K562 (cell line): ENCODE data around the gene ANKRD45. TPM values are rescaled to one million over a fixed set of nuclear protein-coding genes. Genes with fewer than 3 reads are reported as not detected.

Experiments used
- ATAC-seq: fragments of 200-7000 bp; cut with Tn5 transposase; 3 replicates; pipeline ENCODE4 v1.9.1; 2020; ENCODE audit warnings: moderate library complexity
- BruUV-seq: library from RNA; stranded (reverse); fragments of 400-500 nt; replicated peaks from 2 replicates; lab custom pipeline; 2021; lab: Mats Ljungman, UMichigan
- CTCF ChIA-PET: fragments of 300-600 bp; formaldehyde crosslinking; extraction: SDS; loops from one replicate; lab custom pipeline; 2021; ENCODE audit warnings: low intra/inter-chr PET ratio; lab: Yijun Ruan, JAX
- POLR2A ChIA-PET: fragments of 300-600, 350-650 bp; sonication (Branson Sonifier 250); formaldehyde crosslinking; extraction: SDS; loops from one replicate; lab custom pipeline; 2021; ENCODE audit warnings: antibody characterized with exemption, inconsistent platforms; lab: Yijun Ruan, JAX
- DNase-seq, 4 experiments: peaks; one replicate each; pipeline versions ENCODE4 v3.0.0 to v3.0.0-alpha.2; 2011 to 2018; ENCODE audit warnings: low spot score in 3 of 4, mixed read lengths in 3 of 4; ENCODE audit errors: extremely low read depth in 1 of 4
- FAIRE-seq: peaks from 2 replicates; lab custom pipeline; 2011; peaks lifted over from hg19 to GRCh38; lab: Jason Lieb, UNC
- H2AFZ ChIP-seq: 2 replicates; pipeline ENCODE4 v1.6.0; 2011; ENCODE audit warnings: low read depth, low read length, control low read depth, inconsistent platforms
- H3K27ac ChIP-seq: fragments of 200-600 bp; 3 replicates; pipeline ENCODE4 v1.8.0; 2011; ENCODE audit warnings: low read depth, mild to moderate bottlenecking, control low read depth, inconsistent platforms, low read length, moderate library complexity, mixed read lengths; ENCODE audit errors: extremely low read depth
- H3K27me3 ChIP-seq, 2 experiments: fragments of 300-600 bp in 1 of 2; 2 replicates in 1 of 2; 3 replicates in 1 of 2; pipeline versions ENCODE4 v1.6.0 to v1.8.0; 2011; ENCODE audit warnings: inconsistent platforms in 2 of 2, low read length in 2 of 2, mild to moderate bottlenecking in 1 of 2, mixed read lengths in 1 of 2, moderate library complexity in 1 of 2; ENCODE audit not compliant: control insufficient read depth in 2 of 2, insufficient read depth in 2 of 2
- H3K36me3 ChIP-seq: fragments of 300-600 bp; 3 replicates; pipeline ENCODE4 v1.8.0; 2011; ENCODE audit warnings: mild to moderate bottlenecking, low read length, inconsistent platforms; ENCODE audit not compliant: control insufficient read depth, insufficient read depth
- H3K4me1 ChIP-seq, 2 experiments: fragments of 200-600 bp in 1 of 2; replicated peaks in 1 of 2; 2 replicates in 1 of 2; 3 replicates in 1 of 2; pipeline versions ENCODE4 v1.5.1 to v1.8.0; 2011; ENCODE audit warnings: inconsistent platforms in 2 of 2, low read length in 2 of 2, mild to moderate bottlenecking in 1 of 2, mixed read lengths in 1 of 2, moderate library complexity in 1 of 2; ENCODE audit not compliant: control insufficient read depth in 2 of 2, insufficient read depth in 2 of 2
- H3K4me2 ChIP-seq: 2 replicates; pipeline ENCODE4 v1.6.1; 2011; ENCODE audit warnings: low read length, control low read depth, inconsistent platforms, mixed read lengths; ENCODE audit not compliant: insufficient read depth
- H3K4me3 ChIP-seq: fragments of 200-600 bp; sonication (generic), shearing (Covaris generic); 2 replicates; pipeline ENCODE4 v1.5.1; 2016; ENCODE audit warnings: control low read depth, inconsistent platforms
- H3K79me2 ChIP-seq: fragments of 200-600 bp; 3 replicates; pipeline ENCODE4 v1.8.0; 2011; ENCODE audit warnings: low read length, inconsistent platforms; ENCODE audit not compliant: control insufficient read depth, insufficient read depth
- H3K9ac ChIP-seq, 2 experiments: 2 replicates each; pipeline versions ENCODE4 v1.6.0 to v1.6.1; 2011; ENCODE audit warnings: low read depth in 2 of 2, low read length in 2 of 2, control low read depth in 1 of 2, inconsistent platforms in 1 of 2, mild to moderate bottlenecking in 1 of 2, mixed read lengths in 1 of 2; ENCODE audit not compliant: insufficient read depth in 1 of 2
- H3K9me1 ChIP-seq: one replicate; pipeline ENCODE4 v1.6.0; 2011; ENCODE audit warnings: inconsistent platforms, mild to moderate bottlenecking, low read length, moderate library complexity; ENCODE audit not compliant: control insufficient read depth, insufficient read depth
- H3K9me3 ChIP-seq: replicated peaks from 2 replicates; pipeline ENCODE4 v1.5.1; 2011; ENCODE audit warnings: low read depth, low read length, inconsistent platforms; ENCODE audit not compliant: control insufficient read depth, insufficient read depth
- H4K20me1 ChIP-seq: replicated peaks from 2 replicates; pipeline ENCODE4 v1.6.1; 2011; ENCODE audit warnings: low read length, inconsistent platforms, mixed read lengths; ENCODE audit not compliant: control insufficient read depth, insufficient read depth
- ATF7 ChIP-seq: fragments of 450-650 bp; IDR thresholded peaks from 2 replicates; pipeline ENCODE4 v1.7.1; 2014; ENCODE audit warnings: mild to moderate bottlenecking, moderate library complexity
- CSDE1 ChIP-seq, 2 experiments: fragments of 450-650 bp; IDR thresholded peaks; 2 replicates each; pipeline ENCODE4 v1.6.1; 2016; ENCODE audit warnings: mild to moderate bottlenecking in 1 of 2
- GABPA ChIP-seq: fragments of 200-800 bp; sonication (Bioruptor generic); conservative IDR thresholded peaks from 2 replicates; pipeline ENCODE4 v1.6.1; 2016; ENCODE audit warnings: low read depth, missing genetic modification characterization, missing compliant biosample characterization
- ZNF512 ChIP-seq: IDR thresholded peaks from 2 replicates; pipeline ENCODE4 v1.6.1; 2016; ENCODE audit warnings: missing genetic modification characterization, missing compliant biosample characterization
- WGBS: fragments of 100-300 bp; shearing (Covaris generic); methylation state at CpG from one replicate; pipeline ENCODE4 v1.1.6; 2016; ENCODE audit warnings: low coverage, mixed read lengths; ENCODE audit not compliant: insufficient coverage; ENCODE audit errors: missing lambda C conversion rate; 5-methylcytosine and 5-hydroxymethylcytosine counted together
- in situ Hi-C: fragments of 300-500 bp; cut with MboI; formaldehyde crosslinking; loops from 4 replicates; pipeline ENCODE4 v1.15.0; 2018; ENCODE audit warnings: inconsistent platforms, mixed read lengths
- intact Hi-C: fragments of 100-400 bp; cut with micrococcal nuclease; formaldehyde crosslinking; loops from 2 replicates; pipeline ENCODE4 v1.14.2; 2022
- polyA plus RNA-seq, 8 experiments: library from polyadenylated mRNA; depleted of rRNA in 4 of 8; stranded (reverse) in 5 of 8; unstranded in 3 of 8; fragments of >200 nt; fragmentation: Nextera tagmentation in 2 of 8; fragmentation: Illumina TruSeq in 1 of 8; extraction: Ambion mirVana in 2 of 8; extraction: Trizol in 1 of 8; gene quantifications; 2 replicates each; pipeline versions ENCODE4 v1.2.1 to v1.2.3, GENCODE V29; 2011 to 2014; ENCODE audit warnings: inconsistent platforms in 1 of 8, missing spikeins in 1 of 8
- total RNA-seq, 7 experiments: library from RNA; depleted of rRNA in 6 of 7; stranded (reverse); fragments of >200 nt in 6 of 7; fragmentation: Illumina TruSeq in 2 of 7; extraction: Trizol in 2 of 7; gene quantifications; 2 replicates each; pipeline versions ENCODE4 v1.2.1 to v1.2.3, GENCODE V29; 2011 to 2021; ENCODE audit warnings: low replicate concordance in 1 of 7
- TF ChIP-seq, protein P1 (sequence below): fragments of 200-600 bp; sonication (generic); IDR thresholded peaks from one replicate; pipeline ENCODE4 v1.6.1; 2012; ENCODE audit warnings: mild to moderate bottlenecking, low read depth, low read length, inconsistent platforms

ANKRD45 gene
- total and polyA plus RNA-seq, 9 of the 15 experiments (the other 6 are each of a cell fraction or from before 2014, with no cell fraction given): 0.10 to 0.30 (median 0.11) TPM; not detected in 2

DNA sequence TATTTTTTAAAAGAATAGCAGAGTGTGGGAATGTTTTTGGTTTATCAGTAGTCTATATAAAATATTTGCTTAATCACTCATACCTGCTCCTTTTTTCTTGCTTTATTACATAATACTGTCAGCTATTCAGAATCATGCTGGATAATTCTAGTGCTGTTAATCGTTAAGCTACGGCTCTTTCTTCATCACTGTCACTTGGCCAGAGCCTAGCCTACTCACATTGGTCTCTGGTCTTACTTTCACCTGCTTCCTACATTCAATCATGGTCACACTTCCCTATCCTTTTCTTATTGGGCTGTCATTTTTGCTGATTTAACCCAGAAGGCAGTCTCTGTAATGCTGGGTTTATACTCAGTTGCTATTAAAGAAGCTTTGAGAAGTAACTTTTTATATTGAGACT lies 47.6 kb upstream of the ANKRD45 start:
- Histone ChIP-seq H3K9me3 (no peaks in the 10 kb centered on the region), H3K9me1 (no peaks in the 10 kb centered on the region), H3K9ac (no peak overlapping the region), H3K27me3 (no peaks in the 10 kb centered on the region), H4K20me1 (peaks cover 6% of the 10 kb centered on the region; the same call in 1 of the 2 replicates), H3K36me3 (peaks cover 32% of the 10 kb centered on the region), H2AFZ (no peak overlapping the region), H3K4me2 (no peak overlapping the region), H3K79me2 (peaks cover 42% of the 10 kb centered on the region), H3K4me1 (no peaks in the 10 kb centered on the region; a peak in 1 of 5 replicates), H3K27ac (no peak overlapping the region), H3K4me3 (no peak overlapping the region)
- intact Hi-C loops (no loop called here), in situ Hi-C loops (no loop called here)
- ATAC-seq (no peak), FAIRE-seq (no peak), DNase-seq (no peak)
- TF ChIP-seq ATF7 (no peak), GABPA (tag) (no peak), ZNF512 (peak; percentile 3; the same call in 1 of the 2 replicates), CSDE1 (IDR thresholded peaks at IDR 0.05) (no peak)
- TF ChIP-seq, protein P1, sequence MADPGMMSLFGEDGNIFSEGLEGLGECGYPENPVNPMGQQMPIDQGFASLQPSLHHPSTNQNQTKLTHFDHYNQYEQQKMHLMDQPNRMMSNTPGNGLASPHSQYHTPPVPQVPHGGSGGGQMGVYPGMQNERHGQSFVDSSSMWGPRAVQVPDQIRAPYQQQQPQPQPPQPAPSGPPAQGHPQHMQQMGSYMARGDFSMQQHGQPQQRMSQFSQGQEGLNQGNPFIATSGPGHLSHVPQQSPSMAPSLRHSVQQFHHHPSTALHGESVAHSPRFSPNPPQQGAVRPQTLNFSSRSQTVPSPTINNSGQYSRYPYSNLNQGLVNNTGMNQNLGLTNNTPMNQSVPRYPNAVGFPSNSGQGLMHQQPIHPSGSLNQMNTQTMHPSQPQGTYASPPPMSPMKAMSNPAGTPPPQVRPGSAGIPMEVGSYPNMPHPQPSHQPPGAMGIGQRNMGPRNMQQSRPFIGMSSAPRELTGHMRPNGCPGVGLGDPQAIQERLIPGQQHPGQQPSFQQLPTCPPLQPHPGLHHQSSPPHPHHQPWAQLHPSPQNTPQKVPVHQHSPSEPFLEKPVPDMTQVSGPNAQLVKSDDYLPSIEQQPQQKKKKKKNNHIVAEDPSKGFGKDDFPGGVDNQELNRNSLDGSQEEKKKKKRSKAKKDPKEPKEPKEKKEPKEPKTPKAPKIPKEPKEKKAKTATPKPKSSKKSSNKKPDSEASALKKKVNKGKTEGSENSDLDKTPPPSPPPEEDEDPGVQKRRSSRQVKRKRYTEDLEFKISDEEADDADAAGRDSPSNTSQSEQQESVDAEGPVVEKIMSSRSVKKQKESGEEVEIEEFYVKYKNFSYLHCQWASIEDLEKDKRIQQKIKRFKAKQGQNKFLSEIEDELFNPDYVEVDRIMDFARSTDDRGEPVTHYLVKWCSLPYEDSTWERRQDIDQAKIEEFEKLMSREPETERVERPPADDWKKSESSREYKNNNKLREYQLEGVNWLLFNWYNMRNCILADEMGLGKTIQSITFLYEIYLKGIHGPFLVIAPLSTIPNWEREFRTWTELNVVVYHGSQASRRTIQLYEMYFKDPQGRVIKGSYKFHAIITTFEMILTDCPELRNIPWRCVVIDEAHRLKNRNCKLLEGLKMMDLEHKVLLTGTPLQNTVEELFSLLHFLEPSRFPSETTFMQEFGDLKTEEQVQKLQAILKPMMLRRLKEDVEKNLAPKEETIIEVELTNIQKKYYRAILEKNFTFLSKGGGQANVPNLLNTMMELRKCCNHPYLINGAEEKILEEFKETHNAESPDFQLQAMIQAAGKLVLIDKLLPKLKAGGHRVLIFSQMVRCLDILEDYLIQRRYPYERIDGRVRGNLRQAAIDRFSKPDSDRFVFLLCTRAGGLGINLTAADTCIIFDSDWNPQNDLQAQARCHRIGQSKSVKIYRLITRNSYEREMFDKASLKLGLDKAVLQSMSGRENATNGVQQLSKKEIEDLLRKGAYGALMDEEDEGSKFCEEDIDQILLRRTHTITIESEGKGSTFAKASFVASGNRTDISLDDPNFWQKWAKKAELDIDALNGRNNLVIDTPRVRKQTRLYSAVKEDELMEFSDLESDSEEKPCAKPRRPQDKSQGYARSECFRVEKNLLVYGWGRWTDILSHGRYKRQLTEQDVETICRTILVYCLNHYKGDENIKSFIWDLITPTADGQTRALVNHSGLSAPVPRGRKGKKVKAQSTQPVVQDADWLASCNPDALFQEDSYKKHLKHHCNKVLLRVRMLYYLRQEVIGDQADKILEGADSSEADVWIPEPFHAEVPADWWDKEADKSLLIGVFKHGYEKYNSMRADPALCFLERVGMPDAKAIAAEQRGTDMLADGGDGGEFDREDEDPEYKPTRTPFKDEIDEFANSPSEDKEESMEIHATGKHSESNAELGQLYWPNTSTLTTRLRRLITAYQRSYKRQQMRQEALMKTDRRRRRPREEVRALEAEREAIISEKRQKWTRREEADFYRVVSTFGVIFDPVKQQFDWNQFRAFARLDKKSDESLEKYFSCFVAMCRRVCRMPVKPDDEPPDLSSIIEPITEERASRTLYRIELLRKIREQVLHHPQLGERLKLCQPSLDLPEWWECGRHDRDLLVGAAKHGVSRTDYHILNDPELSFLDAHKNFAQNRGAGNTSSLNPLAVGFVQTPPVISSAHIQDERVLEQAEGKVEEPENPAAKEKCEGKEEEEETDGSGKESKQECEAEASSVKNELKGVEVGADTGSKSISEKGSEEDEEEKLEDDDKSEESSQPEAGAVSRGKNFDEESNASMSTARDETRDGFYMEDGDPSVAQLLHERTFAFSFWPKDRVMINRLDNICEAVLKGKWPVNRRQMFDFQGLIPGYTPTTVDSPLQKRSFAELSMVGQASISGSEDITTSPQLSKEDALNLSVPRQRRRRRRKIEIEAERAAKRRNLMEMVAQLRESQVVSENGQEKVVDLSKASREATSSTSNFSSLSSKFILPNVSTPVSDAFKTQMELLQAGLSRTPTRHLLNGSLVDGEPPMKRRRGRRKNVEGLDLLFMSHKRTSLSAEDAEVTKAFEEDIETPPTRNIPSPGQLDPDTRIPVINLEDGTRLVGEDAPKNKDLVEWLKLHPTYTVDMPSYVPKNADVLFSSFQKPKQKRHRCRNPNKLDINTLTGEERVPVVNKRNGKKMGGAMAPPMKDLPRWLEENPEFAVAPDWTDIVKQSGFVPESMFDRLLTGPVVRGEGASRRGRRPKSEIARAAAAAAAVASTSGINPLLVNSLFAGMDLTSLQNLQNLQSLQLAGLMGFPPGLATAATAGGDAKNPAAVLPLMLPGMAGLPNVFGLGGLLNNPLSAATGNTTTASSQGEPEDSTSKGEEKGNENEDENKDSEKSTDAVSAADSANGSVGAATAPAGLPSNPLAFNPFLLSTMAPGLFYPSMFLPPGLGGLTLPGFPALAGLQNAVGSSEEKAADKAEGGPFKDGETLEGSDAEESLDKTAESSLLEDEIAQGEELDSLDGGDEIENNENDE: no peak
- BruUV-seq: no TSS peak
- 92% methylated on average over 2 of the region's 2 CpGs for WGBS
- CTCF ChIA-PET: interaction anchor here (0.7 kb wide), 1 partner anchor 326 kb away, joined by 3 read pairs; no protein-coding TSS in a partner anchor
- POLR2A ChIA-PET: interaction anchor here (0.6 to 1.9 kb wide), 4 partner anchors 12 to 107 kb away, joined by 3 to 5 read pairs (median 3); partner anchors contain the start of genes CENPL and DARS2
